Skeletal muscle cell (primary cell): ENCODE data around the gene NCLN.

Source experiments
- DNase-seq: peaks from one replicate; pipeline ENCODE4 v3.0.0-alpha.2; 2010; ENCODE audit warnings: low read depth
- H3K4me3 ChIP-seq: 2 replicates; pipeline ENCODE4 v1.5.1; 2011; ENCODE audit warnings: low read depth, mild to moderate bottlenecking, control low read depth, low read length, moderate library complexity

The NCLN gene, protein sequence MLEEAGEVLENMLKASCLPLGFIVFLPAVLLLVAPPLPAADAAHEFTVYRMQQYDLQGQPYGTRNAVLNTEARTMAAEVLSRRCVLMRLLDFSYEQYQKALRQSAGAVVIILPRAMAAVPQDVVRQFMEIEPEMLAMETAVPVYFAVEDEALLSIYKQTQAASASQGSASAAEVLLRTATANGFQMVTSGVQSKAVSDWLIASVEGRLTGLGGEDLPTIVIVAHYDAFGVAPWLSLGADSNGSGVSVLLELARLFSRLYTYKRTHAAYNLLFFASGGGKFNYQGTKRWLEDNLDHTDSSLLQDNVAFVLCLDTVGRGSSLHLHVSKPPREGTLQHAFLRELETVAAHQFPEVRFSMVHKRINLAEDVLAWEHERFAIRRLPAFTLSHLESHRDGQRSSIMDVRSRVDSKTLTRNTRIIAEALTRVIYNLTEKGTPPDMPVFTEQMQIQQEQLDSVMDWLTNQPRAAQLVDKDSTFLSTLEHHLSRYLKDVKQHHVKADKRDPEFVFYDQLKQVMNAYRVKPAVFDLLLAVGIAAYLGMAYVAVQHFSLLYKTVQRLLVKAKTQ

DNA sequence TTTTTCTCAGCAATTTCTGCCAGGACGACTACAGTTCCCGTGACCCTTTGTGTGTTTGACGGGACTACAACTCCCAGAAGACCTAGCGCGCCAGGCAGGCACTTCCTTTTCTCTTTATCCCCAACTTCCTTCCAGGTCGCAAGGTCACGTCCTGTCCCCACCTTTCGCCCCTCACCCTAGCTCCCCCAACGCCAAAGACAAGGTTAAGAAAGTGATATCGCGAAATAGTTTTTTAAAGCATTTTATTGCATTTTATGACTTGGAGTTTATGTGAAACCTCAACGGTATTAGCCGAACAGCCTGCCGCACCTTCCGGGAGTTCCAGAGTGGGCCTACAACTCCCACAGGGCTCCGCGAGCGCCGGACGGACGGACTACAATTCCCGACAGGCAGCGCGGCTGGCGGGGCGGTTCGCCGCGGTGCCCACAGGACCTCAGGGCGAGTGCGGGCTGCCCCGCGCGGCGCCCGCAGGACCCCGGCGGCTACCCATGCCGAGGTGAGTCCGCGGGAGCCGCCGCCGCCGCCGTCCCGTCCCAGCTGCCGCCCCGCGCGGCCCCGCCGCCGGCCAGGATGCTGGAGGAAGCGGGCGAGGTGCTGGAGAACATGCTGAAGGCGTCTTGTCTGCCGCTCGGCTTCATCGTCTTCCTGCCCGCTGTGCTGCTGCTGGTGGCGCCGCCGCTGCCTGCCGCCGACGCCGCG is at the start of gene NCLN:
Gene NCLN (plus strand): TSS at position 470 of the 699 bp plus-strand sequence. CDS start 101 bp downstream, at position 571.
- peak; percentile 74 for DNase-seq
- peak within 1 kb of the TSS; percentile 92 for H3K4me3 ChIP-seq

DNA sequence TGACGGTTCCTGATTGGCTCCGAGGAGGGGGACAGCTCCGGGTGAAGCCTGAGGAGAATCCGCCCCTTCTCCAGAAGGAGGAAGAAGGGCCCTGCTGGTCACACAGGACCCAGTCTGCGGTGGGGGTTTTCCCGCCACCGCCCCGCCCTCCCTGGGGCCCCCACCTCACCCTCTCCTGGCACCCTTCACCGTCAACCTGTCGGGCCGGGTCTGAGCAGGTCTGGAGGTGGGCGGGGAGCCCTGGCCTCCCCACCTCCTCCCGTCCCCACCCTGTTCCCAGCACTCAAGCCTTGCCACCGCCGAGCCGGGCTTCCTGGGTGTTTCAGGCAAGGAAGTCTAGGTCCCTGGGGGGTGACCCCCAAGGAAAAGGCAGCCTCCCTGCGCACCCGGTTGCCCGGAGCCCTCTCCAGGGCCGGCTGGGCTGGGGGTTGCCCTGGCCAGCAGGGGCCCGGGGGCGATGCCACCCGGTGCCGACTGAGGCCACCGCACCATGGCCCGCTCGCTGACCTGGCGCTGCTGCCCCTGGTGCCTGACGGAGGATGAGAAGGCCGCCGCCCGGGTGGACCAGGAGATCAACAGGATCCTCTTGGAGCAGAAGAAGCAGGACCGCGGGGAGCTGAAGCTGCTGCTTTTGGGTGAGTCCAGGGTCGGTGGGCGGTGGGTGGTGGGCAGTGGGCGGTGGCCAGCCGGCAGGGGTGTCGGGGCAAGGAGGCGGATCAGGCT is 49.6 kb upstream of the NCLN start, which contains the start of gene GNA15:
Gene GNA15 (plus strand): TSS at position 73 of the 723 bp plus-strand sequence. CDS start 418 bp downstream, at position 491.
- H3K4me3 ChIP-seq, result no peak within 1 kb of the TSS
- no peak for DNase-seq

DNA sequence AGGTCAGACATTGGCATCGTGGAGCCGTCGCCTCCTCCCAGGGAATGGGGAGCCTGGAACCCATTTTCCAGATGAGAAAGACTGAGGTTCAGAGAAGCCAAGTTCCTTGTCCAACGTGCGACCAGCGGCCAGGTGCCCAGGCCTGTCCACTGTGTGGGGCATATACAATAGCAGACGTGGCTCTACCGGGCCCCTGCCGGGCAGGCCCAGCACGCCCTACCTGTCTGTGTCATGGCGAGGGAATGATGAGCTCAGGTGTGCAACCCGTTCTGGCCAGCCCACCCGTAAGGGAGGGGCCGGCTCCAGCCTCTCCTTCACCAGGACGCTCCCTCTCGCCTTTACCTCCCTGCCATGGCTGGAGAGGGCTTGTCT is 49.1 kb upstream of the NCLN start:
- no peak for DNase-seq
- no peak overlapping the region for H3K4me3 ChIP-seq

DNA sequence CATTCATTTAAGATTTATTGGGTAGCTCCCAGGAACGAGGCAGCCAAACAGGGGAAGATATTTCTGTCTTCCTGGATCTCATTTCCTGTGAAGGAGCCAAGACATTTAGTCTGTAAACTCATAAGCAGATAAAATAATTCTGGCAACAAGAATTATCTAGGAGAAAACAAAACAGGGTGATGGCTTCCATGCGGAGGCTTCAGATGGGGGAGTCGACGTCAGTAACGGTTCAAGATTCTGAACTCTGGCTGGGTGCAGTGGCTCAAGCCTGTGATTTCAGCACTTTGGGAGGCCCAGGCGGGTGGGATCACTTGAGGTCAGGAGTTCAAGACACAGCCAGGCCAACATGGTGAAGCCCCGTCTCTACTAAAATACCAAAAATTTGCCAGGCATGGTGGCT is 48.6 kb upstream of the NCLN start:
- H3K4me3 ChIP-seq, result no peak overlapping the region

DNA sequence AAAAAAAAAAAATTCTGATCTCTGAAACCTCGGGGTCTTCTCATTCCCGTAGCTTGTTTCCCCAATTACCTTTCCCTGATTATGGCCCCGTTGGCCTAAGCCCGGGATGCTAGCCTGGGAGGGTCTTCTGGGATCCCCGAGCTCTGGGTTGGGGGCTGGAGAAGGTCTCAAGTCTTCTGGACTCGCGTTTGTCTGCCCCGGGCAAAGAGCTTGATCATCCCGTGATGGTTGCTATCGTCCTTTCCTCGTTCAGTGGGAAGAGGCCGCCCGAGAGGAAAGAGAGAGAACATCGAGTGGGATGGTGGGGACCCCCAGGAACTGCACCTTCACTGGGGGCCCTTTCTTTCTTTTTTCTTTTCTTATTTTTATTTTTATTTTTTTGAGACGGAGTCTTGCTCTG is 47.5 kb upstream of the NCLN start:
- DNase-seq, result no peak
- H3K4me3 ChIP-seq, result no peak overlapping the region

More for the DNA sequence above, 48.6 kb upstream of the NCLN start:
- no peak for DNase-seq

DNA sequence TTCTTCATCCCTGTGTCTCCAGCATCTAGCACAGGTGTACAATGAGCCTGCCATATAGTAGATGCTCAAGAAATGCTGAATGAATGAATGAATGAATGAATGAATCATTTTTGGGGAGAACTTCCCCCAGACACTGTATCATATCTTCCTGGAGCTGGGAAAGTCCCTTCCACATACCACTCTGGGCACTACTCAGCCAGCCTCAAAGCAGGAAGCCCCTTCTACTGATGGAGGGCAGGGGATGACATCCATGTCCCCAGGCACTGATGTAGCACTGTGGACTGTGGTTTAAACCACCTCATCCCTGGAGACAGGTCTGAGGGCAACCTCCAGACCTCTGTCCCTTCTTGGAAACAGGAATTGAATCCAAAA is 45.1 kb upstream of the NCLN start:
- DNase-seq, result no peak
- no peak overlapping the region for H3K4me3 ChIP-seq

DNA sequence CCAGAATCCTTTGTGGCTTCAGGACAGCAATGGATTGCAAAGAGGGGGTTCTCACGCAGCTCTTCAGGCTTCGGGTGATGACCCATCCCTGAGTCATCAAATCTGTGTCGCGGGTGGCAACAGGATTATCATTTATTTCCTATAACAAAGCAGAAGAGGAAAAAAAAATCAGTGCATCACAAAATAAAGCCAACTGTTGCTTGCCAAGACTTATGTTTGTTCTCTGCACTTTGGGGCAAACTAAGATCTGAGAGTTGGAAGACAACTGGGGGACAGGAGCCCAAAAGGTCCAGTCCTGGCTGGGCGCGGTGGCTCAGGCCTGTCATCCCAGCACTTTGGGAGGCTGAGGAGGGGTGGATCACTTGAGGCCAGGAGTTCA is 43.4 kb upstream of the NCLN start:
- no peak overlapping the region for H3K4me3 ChIP-seq

DNA sequence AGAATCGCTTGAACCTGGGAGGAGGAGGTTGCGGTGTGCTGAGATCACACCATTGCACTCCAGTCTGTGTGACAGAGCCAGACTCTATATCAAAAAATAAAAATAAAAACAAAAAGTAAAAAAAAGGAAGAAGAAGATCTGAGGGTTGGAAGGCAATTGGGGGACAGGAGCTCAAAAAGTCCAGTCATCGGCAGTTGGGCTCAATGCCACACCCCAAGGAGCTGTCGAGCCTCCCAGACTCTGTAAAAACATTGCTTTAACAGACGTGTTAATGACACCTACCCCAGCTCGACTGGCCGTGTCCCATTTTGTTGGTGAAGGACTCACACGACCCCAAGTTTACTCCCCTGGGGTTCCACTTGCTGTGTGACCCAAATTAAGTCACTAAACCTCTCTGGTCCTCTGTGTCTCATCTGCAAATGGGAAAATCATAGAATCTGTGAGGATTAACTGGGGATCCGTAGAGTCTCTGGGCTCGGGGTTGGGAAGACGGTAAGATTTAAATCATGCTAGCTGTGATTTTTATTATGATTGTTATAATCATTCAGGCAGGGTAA is 42.9 kb upstream of the NCLN start:
- DNase-seq, result no peak
- no peak overlapping the region for H3K4me3 ChIP-seq

More for the DNA sequence above, 43.4 kb upstream of the NCLN start:
- DNase-seq, result peak; percentile 51

DNA sequence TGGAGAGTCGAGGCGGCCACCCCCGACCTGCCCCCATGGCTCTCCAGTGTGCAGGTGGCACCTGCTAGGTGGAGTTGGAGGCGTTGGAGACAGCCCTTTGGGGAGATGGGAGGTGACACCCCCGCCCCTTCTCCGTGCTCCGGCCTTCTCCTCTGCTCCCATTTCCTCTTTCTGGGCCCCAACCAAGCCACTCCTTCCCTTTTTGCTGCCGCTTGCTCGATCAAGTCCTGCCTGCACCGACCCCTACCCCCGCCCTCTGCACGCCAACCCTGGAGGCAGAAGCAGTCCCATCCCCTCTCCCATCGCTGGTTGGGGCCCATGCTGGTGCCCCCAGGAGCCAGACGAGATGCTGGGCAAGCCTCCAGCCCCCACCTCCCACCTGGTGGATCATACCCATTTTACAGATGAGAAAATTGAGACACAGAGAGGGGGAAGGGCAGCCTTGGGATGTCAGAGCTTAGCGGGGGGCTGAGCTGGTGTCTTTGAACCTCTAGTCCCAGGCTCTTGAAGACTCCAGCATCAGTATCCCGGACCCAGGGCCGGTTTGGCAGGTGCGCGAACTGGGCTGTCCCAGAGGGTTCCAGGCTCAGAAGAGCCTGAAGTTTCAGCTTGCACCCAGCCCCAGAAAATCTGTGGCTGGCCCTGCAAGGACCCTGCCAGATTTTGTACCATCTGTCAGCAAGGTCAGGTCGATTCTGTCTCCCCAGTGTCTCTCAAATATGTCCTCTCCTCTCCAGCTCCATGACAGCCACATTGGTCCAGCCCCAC is 39.6 kb upstream of the NCLN start:
- H3K4me3 ChIP-seq, result no peak overlapping the region

DNA sequence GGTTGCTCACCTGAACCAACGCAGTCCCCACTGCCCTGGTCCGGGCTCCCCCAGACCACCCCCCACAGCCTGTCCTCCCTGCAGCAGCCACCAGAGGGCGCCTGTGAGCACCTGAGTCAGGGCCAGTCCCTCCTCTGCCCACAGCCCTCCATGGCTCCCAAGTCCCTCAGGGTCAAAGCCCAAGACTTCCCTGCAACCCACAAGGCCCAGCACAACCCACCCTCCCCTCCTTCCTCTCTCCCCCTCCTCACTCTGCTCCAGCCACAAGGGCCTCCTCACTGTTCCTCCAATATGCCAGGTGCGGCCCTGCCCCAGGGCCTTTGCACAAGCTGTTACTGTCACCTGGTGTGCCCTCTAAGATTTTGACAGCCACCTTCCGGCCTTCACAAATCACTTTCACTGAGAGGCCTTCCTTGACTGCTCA is 39.0 kb upstream of the NCLN start:
- no peak overlapping the region for H3K4me3 ChIP-seq
- DNase-seq, result no peak

More for the DNA sequence above, 39.6 kb upstream of the NCLN start:
- no peak for DNase-seq

DNA sequence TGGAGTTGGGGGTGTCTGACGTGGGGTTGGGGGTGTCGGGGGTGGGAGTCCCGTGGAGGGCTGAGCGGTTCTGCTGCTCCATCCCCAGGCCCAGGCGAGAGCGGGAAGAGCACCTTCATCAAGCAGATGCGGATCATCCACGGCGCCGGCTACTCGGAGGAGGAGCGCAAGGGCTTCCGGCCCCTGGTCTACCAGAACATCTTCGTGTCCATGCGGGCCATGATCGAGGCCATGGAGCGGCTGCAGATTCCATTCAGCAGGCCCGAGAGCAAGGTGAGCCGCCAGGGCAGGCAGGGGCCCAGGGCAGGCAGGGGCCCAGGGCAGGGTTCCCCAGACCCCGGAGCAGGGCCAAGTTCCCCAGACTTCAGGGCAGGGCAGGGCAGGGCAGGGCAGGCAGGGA is 37.2 kb upstream of the NCLN start:
- no peak overlapping the region for H3K4me3 ChIP-seq
- no peak for DNase-seq

DNA sequence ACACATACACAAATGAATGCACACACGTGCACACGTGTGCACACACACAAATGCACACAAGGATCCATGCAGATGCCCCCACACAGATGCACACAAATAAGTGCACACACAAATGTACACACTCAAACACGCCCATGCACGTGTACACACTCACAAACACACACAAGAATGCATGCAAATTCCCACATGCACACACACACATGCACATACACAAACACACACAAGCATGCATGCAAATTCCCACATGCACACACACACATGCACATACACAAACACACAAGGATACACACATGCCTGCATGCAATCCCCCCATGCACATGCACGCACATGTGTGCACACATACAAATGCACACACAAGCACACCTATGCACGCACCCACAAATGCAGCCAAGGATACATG is 36.6 kb upstream of the NCLN start:
- no peak for DNase-seq

DNA sequence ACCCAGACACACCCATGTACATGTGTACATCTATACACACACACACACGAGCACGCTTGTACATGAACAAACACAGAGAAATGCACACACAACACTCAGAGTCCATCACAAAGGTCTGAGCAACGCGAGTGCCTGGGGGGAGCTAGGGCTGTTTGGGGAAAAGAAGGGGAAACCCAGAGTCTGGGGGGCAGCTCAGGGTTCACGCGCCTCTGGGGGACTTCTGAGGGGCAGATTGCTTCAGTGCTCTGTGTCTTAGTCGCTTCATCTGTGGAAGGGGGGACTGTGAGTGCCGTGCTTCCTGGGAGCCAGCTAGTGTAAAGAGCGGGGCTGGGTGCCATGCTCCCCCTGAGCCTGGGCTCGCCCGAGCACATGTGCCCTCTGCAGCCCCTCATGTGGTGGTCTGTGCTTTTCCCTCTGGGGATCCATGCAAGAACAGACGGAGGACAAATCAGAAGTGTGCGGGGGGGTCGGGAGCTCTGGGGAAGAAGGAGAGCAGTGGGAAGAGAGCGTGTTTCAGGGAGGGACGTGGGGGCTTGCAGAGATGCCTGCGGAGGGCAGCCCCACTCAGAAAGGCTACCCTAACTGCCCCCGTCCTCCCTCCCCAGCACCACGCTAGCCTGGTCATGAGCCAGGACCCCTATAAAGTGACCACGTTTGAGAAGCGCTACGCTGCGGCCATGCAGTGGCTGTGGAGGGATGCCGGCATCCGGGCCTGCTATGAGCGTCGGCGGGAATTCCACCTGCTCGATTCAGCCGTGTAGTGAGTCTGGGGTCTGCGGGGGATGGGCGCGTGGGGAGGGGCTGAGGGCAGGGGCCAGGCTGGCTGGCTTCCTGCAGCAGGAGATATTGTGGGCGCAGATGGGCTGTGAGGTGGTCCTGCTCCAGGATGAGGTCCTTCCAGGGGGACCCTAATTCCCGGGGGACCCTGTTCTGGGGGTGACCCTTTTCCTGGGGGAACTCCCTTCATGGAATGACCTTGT is 35.9 kb upstream of the NCLN start:
- no peak overlapping the region for H3K4me3 ChIP-seq
- DNase-seq, result no peak

More for the DNA sequence above, 36.6 kb upstream of the NCLN start:
- H3K4me3 ChIP-seq, result no peak overlapping the region

DNA sequence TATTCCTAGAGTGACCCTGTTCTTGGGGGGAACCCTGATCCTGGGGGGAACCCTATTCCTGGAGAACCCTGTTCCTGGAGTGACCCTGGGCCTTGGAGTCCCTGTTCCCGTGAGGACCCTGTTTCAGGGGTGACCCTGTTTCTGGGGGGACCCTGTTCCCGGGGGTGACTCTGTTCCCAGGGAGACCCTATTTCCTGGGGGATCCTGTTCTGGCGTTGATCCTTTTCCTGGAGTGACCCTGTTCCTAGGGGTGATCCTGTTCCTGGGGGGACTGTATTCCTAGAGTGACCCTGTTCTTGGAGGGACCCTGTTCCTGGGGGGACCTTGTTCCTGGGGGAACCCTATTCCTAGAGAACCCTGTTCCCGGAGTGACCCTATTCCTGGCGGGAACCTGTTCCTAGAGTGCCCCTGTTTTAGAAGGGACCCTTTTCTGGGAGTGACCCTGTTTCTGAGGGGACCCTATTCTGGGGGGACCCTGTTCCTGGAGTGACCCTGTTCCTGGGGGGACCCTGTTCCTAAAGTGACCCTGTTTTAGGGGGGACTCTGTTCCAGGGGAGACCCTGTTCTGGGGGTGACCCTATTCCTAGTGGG is 34.9 kb upstream of the NCLN start:
- no peak for DNase-seq
- no peak overlapping the region for H3K4me3 ChIP-seq

DNA sequence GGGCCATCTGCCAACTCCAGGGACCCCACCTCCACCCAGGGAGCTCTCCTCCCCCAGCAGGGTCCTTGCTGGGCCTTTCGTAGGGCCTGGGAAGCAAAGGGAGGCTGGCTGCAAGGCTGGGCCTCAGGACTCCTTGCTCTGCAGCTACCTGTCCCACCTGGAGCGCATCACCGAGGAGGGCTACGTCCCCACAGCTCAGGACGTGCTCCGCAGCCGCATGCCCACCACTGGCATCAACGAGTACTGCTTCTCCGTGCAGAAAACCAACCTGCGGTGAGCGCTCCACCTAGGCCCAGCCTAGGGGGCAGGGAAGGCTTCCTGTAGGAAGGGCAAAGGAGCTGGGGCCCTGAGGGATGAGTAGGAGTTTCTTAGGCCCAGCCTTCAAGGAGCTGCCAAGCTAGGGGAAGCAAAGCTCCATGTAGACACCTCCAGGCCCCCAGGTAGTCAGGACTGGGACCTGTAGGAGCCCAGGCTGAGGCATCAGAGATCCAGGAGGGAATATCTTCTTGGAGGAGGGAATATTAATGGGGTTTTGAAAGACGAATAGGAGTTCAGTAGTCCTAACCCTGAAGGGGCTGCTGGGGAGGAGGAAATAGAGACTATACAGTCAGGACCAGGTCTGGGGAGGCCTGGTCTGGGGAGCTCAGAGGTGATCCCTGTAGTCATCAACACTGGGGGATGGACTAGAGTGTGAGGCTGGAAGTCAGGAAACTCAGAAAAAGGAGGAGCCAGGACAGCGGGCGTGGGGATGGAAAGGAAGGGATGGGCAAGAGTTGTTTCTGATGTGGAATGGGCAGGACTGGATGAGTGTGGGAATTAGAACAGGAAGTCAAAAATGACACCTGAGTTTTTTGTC is 33.9 kb upstream of the NCLN start:
- DNase-seq, result no peak
- no peak overlapping the region for H3K4me3 ChIP-seq

DNA sequence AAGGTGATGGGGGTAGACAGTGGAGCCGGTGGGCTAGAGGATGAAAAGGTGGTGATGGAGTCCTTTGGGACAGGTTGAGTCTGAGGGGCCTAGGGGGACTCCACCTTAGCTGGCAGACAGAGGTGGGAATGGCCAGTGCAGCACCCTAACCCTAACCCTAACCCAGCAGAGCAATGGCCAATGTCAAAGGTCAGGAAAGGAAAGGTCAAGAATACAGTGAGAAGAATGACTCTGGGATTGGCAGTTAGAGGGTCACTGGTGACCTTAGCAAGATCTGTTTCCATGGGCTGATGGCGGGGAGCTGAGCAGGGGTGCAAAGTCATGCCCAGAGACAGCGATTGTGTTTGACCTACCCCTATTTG is 33.3 kb upstream of the NCLN start:
- H3K4me3 ChIP-seq, result no peak overlapping the region
- DNase-seq, result no peak
